VCaP (cell line): ENCODE measurements around the gene NYAP1.

Experiments
- H3K27ac ChIP-seq: fragments of 450-650 bp; 2 replicates; pipeline ENCODE4 v1.5.1; 2017
- CTCF ChIP-seq: fragments of 450-650 bp; conservative IDR thresholded peaks from 2 replicates; pipeline ENCODE4 v1.5.1; 2017; ENCODE audit warnings: mild to moderate bottlenecking, moderate library complexity

The NYAP1 gene

GRCh38 chr7:100466653-100467605, 16.8 kb upstream of the NYAP1 start:
- H3K27ac ChIP-seq: peak overlapping the region; percentile 68
- TF ChIP-seq CTCF: no peak

- H3K27ac ChIP-seq: peak overlapping the region; percentile 68; the same call in 1 of the 2 replicates
- TF ChIP-seq CTCF: no peak
Measured at GRCh38 chr7:100467638-100468373, 15.9 kb upstream of the NYAP1 start.

GRCh38 chr7:100469227-100470044, 14.3 kb upstream of the NYAP1 start:
- peak overlapping the region; percentile 49 for H3K27ac ChIP-seq

GRCh38 chr7:100471021-100471420, 12.7 kb upstream of the NYAP1 start:
- TF ChIP-seq CTCF: no peak
- peak overlapping the region; percentile 49 for H3K27ac ChIP-seq

More at GRCh38 chr7:100469227-100470044, 14.3 kb upstream of the NYAP1 start:
- TF ChIP-seq CTCF: peak; percentile 98

GRCh38 chr7:100472121-100472851, 11.4 kb upstream of the NYAP1 start:
- H3K27ac ChIP-seq: peak overlapping the region; percentile 97
- no peak for TF ChIP-seq CTCF

GRCh38 chr7:100472854-100473499, 10.8 kb upstream of the NYAP1 start:
- H3K27ac ChIP-seq: peak overlapping the region; percentile 97; the same call in 1 of the 2 replicates
- no peak for TF ChIP-seq CTCF
